HG03135 (cell line): ENCODE data around the gene PRPF19.
A peak's percentile ranks its signal among the peaks of the same experiment; 100 is the strongest.
"Not testable (repeated sequence)": the region's sequence is repeated elsewhere in the genome, so short reads cannot be mapped to it uniquely, and the experiment has no call there.

Experiments used
- ATAC-seq: cut with Tn5 transposase; IDR thresholded peaks from one replicate; pipeline ENCODE4 v1.9.1; 2021; ENCODE audit warnings: mild to moderate bottlenecking, moderate library complexity; ENCODE audit not compliant: unreplicated experiment

PRPF19 gene

DNA sequence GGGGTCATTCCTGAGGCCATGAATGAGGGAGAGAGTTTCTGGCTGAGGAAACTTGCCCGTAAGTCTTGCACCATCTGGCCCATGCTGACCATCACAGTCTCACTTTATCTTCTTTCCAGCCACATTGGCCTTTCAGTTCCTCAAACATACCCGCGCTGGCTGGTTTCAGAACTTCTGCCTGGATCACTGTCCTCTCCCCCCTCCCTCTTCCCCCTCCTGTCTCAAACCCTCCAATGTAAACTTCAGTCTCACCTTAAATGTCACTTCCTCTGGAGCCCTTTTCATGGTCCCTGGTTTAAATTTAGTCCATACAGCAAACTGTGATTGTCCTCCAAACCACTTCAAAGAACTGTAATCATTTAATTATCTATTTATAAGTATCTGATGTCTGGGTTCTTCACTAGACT lies 3.9 kb upstream of the PRPF19 start:
- ATAC-seq, result peak; percentile 41

DNA sequence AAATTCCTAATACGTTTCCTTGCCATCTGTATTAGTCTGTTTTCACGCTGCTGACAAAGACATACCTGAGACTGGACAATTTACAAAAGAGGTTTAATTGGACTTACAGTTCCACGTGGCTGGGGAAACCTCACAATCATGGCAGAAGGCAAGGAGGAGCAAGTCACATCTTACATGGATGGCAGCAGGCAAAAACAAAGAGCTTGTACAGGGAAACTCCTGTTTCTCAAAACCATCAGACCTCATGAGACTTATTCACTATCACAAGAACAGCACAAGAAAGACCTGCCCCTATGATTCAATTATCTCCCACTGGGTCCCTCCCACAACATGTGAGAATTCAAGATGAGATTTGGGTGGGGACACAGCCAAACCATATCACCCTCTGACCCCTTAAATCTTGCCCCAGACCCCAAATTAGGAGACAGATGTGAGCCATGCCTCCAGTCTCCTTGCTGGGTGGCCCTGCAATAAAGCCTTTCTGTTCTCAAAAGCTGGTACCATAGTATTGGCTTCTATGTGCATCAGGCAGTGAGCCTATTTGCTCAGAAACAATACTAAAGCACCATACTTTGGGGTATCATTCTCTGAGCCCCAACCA lies 3.4 kb upstream of the PRPF19 start:
- ATAC-seq, result not testable (repeated sequence)

DNA sequence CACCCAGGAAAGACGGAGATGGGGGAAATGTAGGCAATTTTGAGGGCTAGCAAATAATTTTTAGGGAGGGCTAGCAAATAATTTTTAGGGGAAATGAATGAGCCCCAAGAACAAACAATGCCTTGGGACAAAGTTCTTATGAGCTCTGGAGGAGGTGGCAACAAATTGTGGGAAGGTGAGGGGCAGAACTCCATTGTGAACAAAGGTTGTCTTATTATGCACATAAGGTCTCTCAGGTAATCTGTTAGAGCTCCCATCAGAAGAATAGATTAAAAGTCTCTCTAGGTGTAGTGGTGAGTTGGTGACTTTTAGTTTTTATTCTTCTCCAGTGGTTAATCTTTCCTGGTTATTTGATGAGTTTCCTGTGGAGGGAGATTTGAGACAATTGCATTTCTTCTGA lies 2.4 kb upstream of the PRPF19 start:
- no peak for ATAC-seq

DNA sequence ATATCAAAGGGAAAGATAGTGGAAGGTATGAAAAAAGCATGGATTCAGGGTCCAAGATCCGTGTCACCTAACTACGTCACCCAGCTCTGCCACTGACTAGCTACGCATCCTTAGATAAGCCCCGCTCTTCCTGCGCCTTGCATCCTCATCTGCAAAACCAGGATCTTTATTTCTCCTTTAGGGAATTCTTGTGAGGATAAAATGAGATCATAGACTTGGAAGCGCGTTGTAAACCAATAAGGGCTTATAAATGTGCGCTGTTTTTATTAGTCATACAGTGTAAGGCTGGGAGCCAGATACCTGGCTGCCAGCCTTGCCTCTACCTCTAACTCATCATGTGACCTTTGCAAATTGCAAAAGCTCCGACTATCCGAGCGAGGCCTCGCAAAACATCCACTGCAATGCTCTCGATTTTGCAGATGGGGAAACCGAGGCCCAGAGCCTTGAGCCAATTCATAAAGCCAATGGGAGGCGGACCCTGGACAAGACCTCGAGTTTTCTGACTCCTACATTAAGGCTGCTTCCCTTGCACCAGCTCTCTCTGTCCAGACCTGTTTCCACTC lies 753 bp downstream of the PRPF19 start:
- ATAC-seq, result no peak

DNA sequence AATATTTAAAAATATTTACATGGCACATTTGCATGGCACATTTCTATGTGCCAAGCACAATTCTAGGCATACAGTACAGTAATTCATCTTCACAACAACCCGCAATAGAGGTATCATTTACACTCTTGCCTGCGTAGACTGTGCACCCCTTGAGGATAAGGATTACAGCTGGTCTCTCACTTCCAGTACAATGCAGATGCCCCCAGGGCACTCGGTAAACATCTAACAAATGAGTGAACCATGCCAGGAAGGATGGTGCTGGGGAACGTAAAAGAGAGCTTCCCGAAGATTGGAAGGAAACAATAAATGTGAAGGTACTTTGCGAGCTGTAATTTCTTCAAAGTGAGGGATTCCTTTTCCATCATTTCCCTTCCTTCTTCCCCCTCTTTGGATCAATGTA lies 1.3 kb downstream of the PRPF19 start:
- ATAC-seq, result no peak

DNA sequence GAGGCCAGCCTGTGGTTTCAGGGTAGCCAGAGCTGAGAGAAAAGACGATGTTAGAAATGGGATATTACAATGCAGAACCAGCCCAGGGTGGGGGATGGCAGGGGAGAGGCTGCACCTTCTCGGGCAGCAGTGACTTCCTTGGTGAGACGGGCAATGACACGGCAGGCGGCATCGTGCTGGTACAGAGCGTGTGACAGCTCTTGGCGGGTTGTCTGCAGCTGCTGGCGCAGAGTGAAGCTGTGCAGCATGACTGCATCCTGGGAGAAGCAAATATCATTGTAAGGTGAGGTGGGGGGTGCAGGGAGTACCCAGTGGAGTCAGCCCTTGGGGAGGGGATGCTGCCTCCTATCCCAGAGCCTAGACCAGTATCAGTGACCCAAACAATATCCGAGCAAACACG lies 3.8 kb downstream of the PRPF19 start:
- ATAC-seq, result no peak

DNA sequence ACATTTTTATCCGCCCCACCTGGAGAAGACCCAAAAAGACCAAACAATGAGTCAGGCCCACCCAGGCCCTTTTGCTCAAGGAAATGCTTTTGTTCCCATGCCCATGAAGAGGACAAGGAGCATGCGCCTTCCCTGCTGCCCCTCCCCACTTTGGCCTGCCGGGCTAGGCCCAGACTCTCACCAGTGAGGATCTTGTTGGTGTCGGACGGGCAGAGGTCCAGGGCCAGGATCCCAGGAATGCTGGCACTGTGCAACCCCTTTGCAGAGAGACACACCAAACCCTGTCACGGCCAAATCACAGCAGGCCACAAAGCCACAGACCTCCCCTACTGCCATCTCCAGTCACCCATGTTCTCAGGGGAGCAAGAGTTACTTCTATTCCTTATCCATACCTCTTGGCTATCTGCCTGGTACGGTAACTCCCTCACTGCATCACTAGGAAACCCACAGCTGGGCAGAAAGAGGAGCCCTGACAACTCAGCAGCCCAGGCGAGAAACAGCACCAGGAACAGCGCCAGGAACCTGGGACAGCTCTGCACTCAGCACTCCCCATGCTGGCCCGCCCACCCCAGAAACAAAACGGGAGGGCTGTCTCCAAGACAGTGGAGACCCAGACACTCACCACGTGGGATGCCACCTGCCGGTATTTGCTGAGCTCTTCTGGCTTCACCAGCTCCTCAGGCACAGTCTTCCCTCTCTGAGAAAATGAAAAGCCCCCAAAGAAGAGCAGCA lies 5.5 kb downstream of the PRPF19 start:
- ATAC-seq, result no peak

DNA sequence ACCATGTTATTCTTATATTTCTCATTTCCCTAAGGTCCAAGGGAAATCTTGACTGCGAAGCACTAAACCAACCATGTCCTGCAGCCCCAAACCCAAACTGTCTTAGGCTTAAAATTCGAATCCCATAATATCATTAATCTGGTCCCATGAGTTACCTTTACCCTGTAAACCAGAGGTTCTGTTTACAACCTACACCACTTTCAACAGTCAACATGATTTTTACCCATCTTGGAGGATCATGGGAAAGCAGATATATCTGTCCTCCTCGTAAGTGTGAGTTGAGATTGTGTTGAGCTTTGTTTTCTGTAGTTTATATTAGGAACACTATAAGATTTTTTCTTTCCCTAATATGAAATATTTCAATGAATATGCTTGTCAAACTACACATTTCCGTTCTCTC lies 6.4 kb downstream of the PRPF19 start:
- ATAC-seq, result no peak

DNA sequence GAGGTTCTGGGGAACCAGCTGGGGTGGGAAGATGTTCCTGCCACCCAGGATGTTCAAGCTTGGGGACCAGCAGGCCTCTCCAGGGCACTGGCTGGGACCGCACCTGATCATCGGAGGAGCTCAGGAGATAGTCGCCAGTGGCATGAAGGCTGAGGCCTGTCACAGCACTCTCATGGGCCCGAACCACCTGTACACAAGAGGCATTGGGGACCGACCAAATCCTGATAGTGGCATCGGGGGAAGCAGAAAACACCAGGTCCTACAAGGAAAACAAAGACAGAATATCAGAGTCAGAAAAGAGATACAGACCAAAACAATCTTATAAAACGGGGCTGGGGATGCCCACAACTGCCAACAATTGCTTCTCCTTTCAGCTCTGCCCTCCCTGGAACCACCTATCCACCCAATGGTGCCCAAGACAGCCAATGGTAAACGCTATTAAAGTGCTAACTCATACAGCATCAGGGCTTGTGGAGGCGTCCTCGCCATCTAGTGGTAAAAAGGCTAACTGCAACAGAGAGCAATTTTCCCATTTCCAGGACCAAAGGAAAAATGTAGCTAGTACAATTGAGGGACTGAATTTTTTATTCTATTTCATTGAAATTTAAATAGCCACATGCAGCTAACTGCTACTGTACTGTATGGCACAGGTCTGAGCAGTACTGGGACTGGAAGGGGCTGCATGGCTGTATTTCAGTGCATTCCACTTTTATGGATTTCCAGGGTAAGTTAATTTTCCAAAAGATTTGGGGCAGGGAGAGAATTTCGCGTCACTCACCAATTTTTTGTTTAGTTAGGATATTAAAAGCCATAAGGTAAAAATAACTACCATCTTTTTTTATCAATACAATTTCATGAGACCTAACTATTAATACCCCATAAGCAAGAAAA lies 7.1 kb downstream of the PRPF19 start:
- no peak for ATAC-seq

DNA sequence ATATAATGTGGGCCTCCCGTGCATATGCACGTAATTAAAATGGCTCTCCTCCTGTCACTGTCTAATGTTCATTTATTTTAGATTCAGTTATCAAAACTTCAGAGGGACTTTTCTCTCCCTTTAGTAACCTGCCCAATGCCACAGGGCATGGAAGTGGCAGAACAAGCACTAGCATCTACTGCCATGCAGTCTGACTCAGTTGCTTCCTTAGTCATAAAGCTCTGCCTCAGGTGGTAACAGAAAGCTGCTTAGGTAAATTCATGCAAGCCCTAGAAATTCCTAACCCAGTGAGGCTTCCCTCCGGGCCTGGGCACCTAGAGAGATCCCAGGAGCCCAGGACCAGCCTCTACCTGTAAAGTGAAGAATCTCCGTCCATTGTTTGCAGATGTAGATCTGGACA lies 8.9 kb downstream of the PRPF19 start:
- no peak for ATAC-seq

DNA sequence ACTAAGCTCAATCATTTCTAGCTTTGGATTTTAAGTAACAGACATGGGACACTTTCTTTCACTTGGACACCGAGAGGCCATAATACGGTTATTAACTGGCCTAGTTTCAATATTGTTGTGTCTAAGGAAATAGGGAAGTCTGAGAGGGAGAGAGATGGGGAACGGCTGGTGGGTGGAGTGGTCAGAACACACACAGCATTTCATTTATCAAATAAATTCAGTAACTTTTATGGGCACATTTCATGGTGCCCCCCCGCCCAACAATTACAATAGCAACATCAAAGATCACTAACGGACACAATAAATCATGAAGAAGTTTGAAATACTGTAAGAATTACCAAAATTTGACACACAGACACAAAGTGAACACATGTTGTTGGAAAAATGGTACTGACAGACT lies 10.7 kb downstream of the PRPF19 start:
- ATAC-seq, result no peak

DNA sequence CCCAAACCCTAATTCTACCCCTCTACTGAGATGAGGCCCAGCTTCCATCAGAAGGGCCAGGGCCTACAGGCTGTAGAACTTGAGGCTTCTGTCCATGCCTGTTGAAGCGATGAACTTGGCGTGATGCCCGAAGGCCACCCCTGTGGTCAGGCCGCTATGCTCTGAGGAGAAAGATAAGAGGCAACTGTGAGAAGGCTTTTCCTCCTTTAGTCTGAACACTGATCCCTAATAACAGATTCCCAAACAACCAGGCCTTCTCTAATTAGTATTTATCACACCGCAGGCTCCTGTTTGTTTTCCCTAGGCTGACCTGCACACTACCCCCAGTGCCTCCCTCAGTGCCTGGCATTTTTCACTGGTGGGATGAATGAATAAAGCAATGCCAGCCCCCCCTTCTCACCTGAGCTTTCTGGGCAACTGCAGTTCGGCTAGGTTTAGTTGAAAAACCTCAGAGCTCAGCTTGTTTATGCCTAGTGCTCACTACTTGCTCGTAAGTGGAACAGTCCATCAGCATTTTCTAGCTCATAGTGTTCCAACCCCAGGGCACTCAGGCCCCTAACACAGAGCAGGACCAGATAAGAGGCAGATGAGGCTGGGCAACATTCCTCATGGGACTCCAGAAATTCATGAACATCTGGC lies 15.2 kb downstream of the PRPF19 start:
- no peak for ATAC-seq

DNA sequence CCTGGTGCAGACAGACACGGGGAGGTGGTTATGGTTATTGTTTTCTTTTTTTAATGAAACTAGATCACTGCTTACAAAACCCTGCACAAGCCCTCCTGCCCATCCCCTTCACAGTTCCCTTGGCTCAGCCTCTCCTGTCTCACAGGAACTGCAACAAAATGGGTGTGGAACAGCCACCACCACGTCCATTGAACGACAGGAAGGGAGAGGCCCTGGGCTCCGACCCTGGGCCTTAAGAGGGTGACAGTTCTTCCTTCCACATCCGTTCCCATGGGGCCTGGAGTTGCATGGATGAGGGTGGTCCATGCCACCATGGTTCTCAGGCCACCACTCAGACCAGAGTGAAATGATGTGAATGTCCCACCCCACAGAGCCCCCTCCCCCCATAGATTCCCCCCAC lies 15.7 kb downstream of the PRPF19 start:
- ATAC-seq, result no peak

DNA sequence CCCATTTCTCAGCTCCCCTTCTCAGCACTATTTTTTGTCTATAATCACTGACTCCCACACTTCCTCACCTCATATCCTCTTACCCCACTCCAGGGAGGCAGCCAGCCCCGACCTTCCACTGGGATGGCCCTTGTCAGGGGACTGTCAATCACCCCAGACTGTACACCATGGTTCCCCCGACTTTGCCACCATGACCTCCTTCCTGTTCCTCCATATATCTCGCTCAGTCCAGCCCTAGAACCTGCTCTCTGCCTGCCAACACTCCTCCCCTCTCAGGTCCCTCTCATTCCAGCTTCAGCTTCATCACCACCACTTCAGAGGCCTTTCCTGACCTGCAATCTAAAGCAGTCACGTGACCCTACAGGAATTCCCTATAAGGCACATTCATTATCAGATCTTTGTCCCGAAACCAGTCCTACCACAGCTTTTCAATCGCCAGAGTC lies 16.5 kb downstream of the PRPF19 start:
- ATAC-seq, result no peak

DNA sequence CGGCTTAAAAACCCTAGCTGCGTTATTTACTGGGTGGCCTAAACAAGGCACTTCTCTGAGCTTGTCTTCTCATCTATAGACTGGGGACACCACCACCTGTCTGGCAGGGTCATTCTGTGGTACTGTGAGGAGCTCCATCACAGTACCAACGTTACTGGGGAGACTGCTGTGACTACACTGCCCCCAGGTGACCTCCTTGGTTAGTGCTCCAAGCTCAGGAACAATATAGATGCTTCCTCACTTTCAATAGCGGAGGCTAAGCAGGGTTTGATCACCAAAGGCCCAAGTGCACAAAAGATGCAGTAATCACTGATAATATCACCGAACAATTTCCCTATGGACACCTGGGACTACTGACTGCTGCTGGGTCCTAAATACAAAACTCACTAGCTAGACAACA lies 18.8 kb downstream of the PRPF19 start:
- ATAC-seq, result peak; percentile 52

DNA sequence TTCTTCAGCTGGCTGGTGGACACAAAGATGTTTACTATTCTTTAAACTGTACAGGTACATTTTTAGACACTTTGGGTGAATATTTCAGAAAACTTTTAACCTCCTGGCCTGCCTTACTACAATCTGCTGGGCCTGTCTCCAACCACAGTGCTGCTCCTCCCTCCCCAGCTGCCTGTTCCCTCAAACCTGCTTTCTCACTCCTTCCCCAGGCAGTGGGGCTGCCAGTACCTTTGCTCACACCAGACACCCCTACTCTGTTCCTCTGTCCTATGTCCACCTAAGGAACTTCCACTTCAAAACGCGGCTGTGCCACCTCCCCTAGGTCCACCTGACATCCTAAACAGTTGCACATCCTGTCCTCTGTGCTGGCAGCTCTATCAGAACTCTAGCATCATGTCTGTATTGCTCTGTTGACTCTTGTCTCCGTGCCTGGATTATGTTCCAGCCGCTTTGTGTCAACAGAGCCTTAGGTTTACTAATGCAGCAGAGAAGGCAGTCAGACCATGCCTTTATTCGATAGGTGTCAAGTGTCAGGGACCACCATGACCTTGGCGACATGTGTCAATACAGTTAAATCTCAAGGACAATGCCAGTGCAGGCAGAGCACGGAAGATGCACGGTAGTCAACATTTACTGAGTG lies 25.6 kb downstream of the PRPF19 start:
- no peak for ATAC-seq

DNA sequence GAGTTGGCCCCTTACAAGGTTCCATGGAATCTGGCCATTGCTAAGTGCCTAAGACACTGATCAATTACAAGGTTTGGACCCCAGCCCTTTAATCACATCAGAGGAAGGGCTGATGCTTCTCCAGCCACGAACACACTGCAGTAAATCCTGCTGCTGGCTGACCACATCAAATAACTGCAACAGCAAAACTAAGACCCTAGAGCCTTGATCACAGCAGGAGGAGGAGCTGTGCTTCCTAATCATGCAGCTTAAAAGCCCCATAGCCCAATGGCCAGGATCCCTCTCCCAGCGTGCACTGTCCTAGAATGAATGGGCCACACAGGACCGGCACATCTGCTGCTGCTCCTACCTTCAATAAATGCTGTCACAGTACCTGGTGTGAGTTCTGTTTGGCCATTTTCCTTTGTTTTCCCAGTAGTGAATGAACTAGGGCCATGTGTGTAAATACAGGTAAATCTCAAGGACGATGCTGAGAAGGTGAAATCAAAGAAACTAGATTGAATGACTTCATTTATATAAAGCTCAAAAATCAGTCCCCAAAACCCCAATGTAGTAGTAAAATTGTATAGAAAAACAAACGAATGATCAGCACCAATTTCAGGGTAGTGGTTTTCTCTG lies 26.3 kb downstream of the PRPF19 start:
- ATAC-seq, result no peak

DNA sequence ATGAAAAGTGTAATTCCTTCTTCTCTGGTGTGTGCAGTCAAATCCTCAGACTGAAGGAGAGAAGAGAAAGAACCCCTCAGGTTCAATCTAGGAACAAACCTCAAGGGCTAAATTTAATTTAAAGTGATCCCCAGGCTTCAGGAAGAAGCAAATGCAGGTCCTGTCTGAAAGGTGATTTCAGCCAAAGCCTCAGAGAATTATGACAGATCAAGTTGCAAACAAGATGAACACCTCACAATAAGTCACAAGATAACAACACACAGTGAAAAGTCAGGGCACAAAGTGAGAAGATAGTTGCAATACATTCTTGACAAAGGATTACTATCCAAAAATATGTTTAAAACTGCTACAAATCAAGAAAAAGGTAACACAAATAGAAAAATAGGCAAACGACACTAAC lies 27.3 kb downstream of the PRPF19 start:
- no peak for ATAC-seq

DNA sequence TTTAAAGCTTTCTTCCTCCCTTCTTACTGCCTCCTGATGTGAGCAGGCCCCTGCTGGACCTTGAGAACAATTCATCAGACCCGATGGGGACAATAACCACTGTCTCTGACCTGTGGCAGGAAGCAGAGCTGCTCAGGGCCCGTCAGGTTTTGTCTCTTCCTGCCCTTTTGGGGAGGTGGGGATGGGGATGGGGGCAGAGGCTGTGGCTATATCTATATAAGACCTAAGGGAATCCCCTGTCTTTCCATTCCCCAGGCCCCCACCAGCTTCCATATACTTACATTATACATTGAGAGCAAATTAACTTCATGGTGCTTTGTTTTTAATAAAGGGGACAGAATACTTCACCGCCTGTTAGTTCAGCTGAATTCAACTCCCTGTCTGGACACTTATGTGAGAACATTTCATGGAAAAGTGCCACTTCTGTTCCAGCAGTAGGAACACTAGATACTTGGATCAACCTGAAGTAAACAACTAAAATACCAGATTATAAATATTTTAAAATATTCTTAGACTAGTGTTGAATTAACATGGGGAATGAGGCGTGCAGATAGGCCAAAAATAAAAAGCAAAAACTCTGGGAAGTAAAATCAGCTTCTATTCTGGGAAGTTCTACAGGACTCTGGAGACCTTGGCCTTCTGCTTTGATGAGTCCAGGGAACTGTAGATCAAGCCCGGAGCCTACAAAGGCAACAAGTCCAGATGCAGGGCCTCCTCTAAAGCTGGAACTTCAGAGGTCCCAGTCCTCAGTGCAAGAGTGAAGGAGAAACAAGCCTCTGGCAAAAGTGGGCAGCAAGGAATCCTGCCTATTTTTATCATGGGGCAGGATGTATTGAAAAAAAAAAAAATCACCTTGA lies 27.9 kb downstream of the PRPF19 start:
- no peak for ATAC-seq
